GM23338 (cell line): ENCODE data around the gene ATIC. TPM values are rescaled to one million over a fixed set of nuclear protein-coding genes. Genes with fewer than 3 reads are reported as not detected.

ENCODE experiments used
- ATAC-seq: fragments of 200-7000 bp; cut with Tn5 transposase; 3 replicates; pipeline ENCODE4 v1.9.1; 2020
- DNase-seq: peaks from one replicate; pipeline ENCODE4 v3.0.0-alpha.2; 2015; ENCODE audit warnings: low spot score
- H2AFZ ChIP-seq: fragments of 200-600 bp; sonication (generic); 2 replicates; pipeline ENCODE4 v1.8.0; 2016; ENCODE audit warnings: antibody characterized with exemption, mild to moderate bottlenecking, moderate library complexity
- H3F3A ChIP-seq: fragments of 200-600 bp; sonication (generic); replicated peaks from 2 replicates; pipeline ENCODE4 v1.8.0; 2017; ENCODE audit warnings: antibody characterized with exemption, mixed run types, low read depth
- H3K27ac ChIP-seq: fragments of 200-600 bp; sonication (generic); 2 replicates; pipeline ENCODE4 v1.6.1; 2016; ENCODE audit warnings: low read depth
- H3K27me3 ChIP-seq: fragments of 200-600 bp; sonication (generic); 2 replicates; pipeline ENCODE4 v1.8.0; 2016; ENCODE audit warnings: mild to moderate bottlenecking, mixed run types, moderate library complexity; ENCODE audit not compliant: insufficient read depth
- H3K36me3 ChIP-seq: fragments of 200-600 bp; sonication (generic); 2 replicates; pipeline ENCODE4 v1.8.0; 2016; ENCODE audit warnings: mild to moderate bottlenecking; ENCODE audit not compliant: insufficient read depth
- H3K4me1 ChIP-seq: fragments of 200-600 bp; sonication (generic); 2 replicates; pipeline ENCODE4 v1.8.0; 2016; ENCODE audit warnings: mild to moderate bottlenecking, moderate library complexity; ENCODE audit not compliant: insufficient read depth
- H3K4me2 ChIP-seq: fragments of 200-600 bp; sonication (generic); 2 replicates; pipeline ENCODE4 v1.7.1; 2017; ENCODE audit warnings: mixed run types
- H3K4me3 ChIP-seq: fragments of 200-600 bp; sonication (generic); 2 replicates; pipeline ENCODE4 v1.6.1; 2016; ENCODE audit warnings: mixed run types
- H3K79me2 ChIP-seq: fragments of 200-600 bp; sonication (generic); replicated peaks from 2 replicates; pipeline ENCODE4 v1.8.0; 2017; ENCODE audit warnings: mild to moderate bottlenecking; ENCODE audit not compliant: insufficient read depth
- H3K9me2 ChIP-seq: fragments of 200-600 bp; sonication (generic); 2 replicates; pipeline ENCODE4 v1.8.0; 2017; ENCODE audit not compliant: insufficient read depth
- H4K20me1 ChIP-seq: fragments of 200-600 bp; sonication (generic); replicated peaks from 2 replicates; pipeline ENCODE4 v1.8.0; 2017; ENCODE audit warnings: mild to moderate bottlenecking; ENCODE audit not compliant: insufficient read depth
- H3K27ac Mint-ChIP-seq: 2 replicates; pipeline ENCODE4 v1.8.0; 2020; ENCODE audit warnings: inconsistent platforms, mild to moderate bottlenecking, moderate library complexity, mixed read lengths
- H3K27me3 Mint-ChIP-seq: 3 replicates; pipeline ENCODE4 v1.8.0; 2022; ENCODE audit warnings: low read depth, mild to moderate bottlenecking, moderate library complexity, mixed read lengths, inconsistent platforms; ENCODE audit not compliant: insufficient read depth, poor library complexity
- H3K36me3 Mint-ChIP-seq: 3 replicates; pipeline ENCODE4 v1.8.0; 2021; ENCODE audit warnings: low read depth, mild to moderate bottlenecking, inconsistent platforms, moderate library complexity, mixed read lengths
- H3K4me1 Mint-ChIP-seq: 3 replicates; pipeline ENCODE4 v1.8.0; 2020; ENCODE audit warnings: mild to moderate bottlenecking, inconsistent platforms, mixed read lengths
- H3K4me3 Mint-ChIP-seq: 3 replicates; pipeline ENCODE4 v1.8.0; 2021; ENCODE audit warnings: moderate library complexity, mild to moderate bottlenecking, inconsistent platforms, mixed read lengths
- H3K9me3 Mint-ChIP-seq: 3 replicates; pipeline ENCODE4 v1.8.0; 2020; ENCODE audit warnings: moderate library complexity, mild to moderate bottlenecking, inconsistent platforms, mixed read lengths
- ETS1 ChIP-seq: IDR thresholded peaks from 2 replicates; pipeline ENCODE4 v1.6.1; 2016; ENCODE audit warnings: antibody characterized with exemption
- EZH2 ChIP-seq: fragments of 200-600 bp; sonication (generic); IDR thresholded peaks from one replicate; pipeline ENCODE4 v1.8.0; 2017; ENCODE audit warnings: antibody characterized with exemption, mild to moderate bottlenecking, low read depth; ENCODE audit not compliant: unreplicated experiment
- JUNB ChIP-seq: IDR thresholded peaks from one replicate; pipeline ENCODE4 v1.6.1; 2016; ENCODE audit warnings: antibody characterized with exemption; ENCODE audit not compliant: unreplicated experiment
- POLR2AphosphoS5 ChIP-seq: IDR thresholded peaks from 2 replicates; pipeline ENCODE4 v1.6.1; 2016; ENCODE audit warnings: antibody characterized with exemption, low read depth
- REST ChIP-seq: IDR thresholded peaks from one replicate; pipeline ENCODE4 v1.6.1; 2018; ENCODE audit warnings: antibody characterized with exemption; ENCODE audit not compliant: unreplicated experiment
- STAT1 ChIP-seq: IDR thresholded peaks from one replicate; pipeline ENCODE4 v1.6.1; 2016; ENCODE audit warnings: antibody characterized with exemption; ENCODE audit not compliant: unreplicated experiment
- ZNF331 ChIP-seq: fragments of 250-450 bp; sonication (Bioruptor Pico); IDR thresholded peaks from 2 replicates; pipeline ENCODE4 v1.5.0; 2020; ENCODE audit warnings: low read depth, mild to moderate bottlenecking, moderate library complexity
- ZNF462 ChIP-seq: fragments of 250-450 bp; sonication (Bioruptor Pico); IDR thresholded peaks from 2 replicates; pipeline ENCODE4 v1.5.0; 2020; ENCODE audit warnings: mild to moderate bottlenecking, moderate library complexity
- polyA plus RNA-seq: library from polyadenylated mRNA; unstranded; fragments of >200 nt; fragmentation: Nextera tagmentation; extraction: Ambion mirVana; gene quantifications from 2 replicates; pipeline ENCODE4 v1.2.1, GENCODE V29; 2016
- total RNA-seq: library from RNA; depleted of rRNA; stranded (reverse); fragments of >200 nt; shearing (Covaris generic); gene quantifications from 2 replicates; pipeline ENCODE4 v1.2.3, GENCODE V29; 2014
- TF ChIP-seq, protein P1 (sequence below), 2 experiments: fragments of 200-600 bp in 1 of 2; sonication (generic) in 1 of 2; conservative IDR thresholded peaks; 2 replicates each; pipeline versions ENCODE4 v1.5.1 to v1.6.1; 2016 to 2017; ENCODE audit warnings: antibody characterized with exemption in 2 of 2, low read depth in 2 of 2, mild to moderate bottlenecking in 2 of 2, moderate library complexity in 1 of 2

Gene ATIC
- total and polyA plus RNA-seq, 2 experiments from 2014 or later = 118 to 185 TPM

GRCh38 chr2:215316336-215316735, 4.5 kb downstream of the ATIC start:
- Histone ChIP-seq H3K4me3 (no peak overlapping the region), H4K20me1 (peaks cover 15% of the 10 kb centered on the region; the same call in 1 of the 2 replicates), H3K4me1 (peaks cover 14% of the 10 kb centered on the region), H3K9me2 (no peaks in the 10 kb centered on the region), H3K36me3 (peaks cover 54% of the 10 kb centered on the region), H3F3A (no peaks in the 10 kb centered on the region), H3K4me2 (no peak overlapping the region), H3K79me2 (peaks cover 94% of the 10 kb centered on the region), H2AFZ (no peak overlapping the region), H3K27me3 (no peaks in the 10 kb centered on the region), H3K27ac (no peak overlapping the region)
- ATAC-seq (no peak), DNase-seq (no peak)
- H3K36me3 Mint-ChIP-seq = peaks cover 86% of the 10 kb centered on the region
- peaks cover 10% of the 10 kb centered on the region for H3K27me3 Mint-ChIP-seq
- H3K9me3 Mint-ChIP-seq = no peaks in the 10 kb centered on the region; the same call in 2 of the 3 replicates
- TF ChIP-seq JUNB (no peak), ZNF462 (no peak)
- no peak overlapping the region for H3K27ac Mint-ChIP-seq
- no peak overlapping the region for H3K4me3 Mint-ChIP-seq
- peaks cover 19% of the 10 kb centered on the region for H3K4me1 Mint-ChIP-seq

GRCh38 chr2:215319500-215319899, 7.6 kb downstream of the ATIC start:
- peaks cover 50% of the 10 kb centered on the region for H3K36me3 ChIP-seq
- peaks cover 99% of the 10 kb centered on the region for H3K79me2 ChIP-seq
- H3K4me3 ChIP-seq = no peak overlapping the region
- H3K4me2 ChIP-seq = no peak overlapping the region
- ATAC-seq = no peak
- no peak for DNase-seq
- H3F3A ChIP-seq = no peaks in the 10 kb centered on the region
- H2AFZ ChIP-seq = no peak overlapping the region
- peaks cover 3% of the 10 kb centered on the region; the same call in 2 of the 3 replicates for H3K4me1 Mint-ChIP-seq
- H3K9me3 Mint-ChIP-seq = no peaks in the 10 kb centered on the region
- H3K27me3 Mint-ChIP-seq = no peaks in the 10 kb centered on the region
- no peak overlapping the region for H3K4me3 Mint-ChIP-seq
- no peaks in the 10 kb centered on the region for H3K9me2 ChIP-seq
- peaks cover 95% of the 10 kb centered on the region for H3K36me3 Mint-ChIP-seq
- H3K4me1 ChIP-seq = no peaks in the 10 kb centered on the region
- no peak overlapping the region for H3K27ac Mint-ChIP-seq
- H4K20me1 ChIP-seq = peaks cover 23% of the 10 kb centered on the region
- H3K27me3 ChIP-seq = no peaks in the 10 kb centered on the region
- H3K27ac ChIP-seq = no peak overlapping the region
- no peak for TF ChIP-seq POLR2AphosphoS5
- TF ChIP-seq EZH2 = no peak
- TF ChIP-seq, protein P1, sequence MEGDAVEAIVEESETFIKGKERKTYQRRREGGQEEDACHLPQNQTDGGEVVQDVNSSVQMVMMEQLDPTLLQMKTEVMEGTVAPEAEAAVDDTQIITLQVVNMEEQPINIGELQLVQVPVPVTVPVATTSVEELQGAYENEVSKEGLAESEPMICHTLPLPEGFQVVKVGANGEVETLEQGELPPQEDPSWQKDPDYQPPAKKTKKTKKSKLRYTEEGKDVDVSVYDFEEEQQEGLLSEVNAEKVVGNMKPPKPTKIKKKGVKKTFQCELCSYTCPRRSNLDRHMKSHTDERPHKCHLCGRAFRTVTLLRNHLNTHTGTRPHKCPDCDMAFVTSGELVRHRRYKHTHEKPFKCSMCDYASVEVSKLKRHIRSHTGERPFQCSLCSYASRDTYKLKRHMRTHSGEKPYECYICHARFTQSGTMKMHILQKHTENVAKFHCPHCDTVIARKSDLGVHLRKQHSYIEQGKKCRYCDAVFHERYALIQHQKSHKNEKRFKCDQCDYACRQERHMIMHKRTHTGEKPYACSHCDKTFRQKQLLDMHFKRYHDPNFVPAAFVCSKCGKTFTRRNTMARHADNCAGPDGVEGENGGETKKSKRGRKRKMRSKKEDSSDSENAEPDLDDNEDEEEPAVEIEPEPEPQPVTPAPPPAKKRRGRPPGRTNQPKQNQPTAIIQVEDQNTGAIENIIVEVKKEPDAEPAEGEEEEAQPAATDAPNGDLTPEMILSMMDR (conservative IDR thresholded peaks at IDR 0.05; ENCODE audit: low read depth in 2 of 2) = no peak
- no peak for TF ChIP-seq ETS1
- no peak for TF ChIP-seq STAT1
- no peak for TF ChIP-seq ZNF331 (CRISPR knock-in tag)
- no peak for TF ChIP-seq REST
